DMS 273 (cell line): ENCODE data around the gene UBE2L3.
A peak's percentile ranks its signal among the peaks of the same experiment; 100 is the strongest.
"Not testable (repeated sequence)": the region's sequence is repeated elsewhere in the genome, so short reads cannot be mapped to it uniquely, and the experiment has no call there.

ENCODE experiments used
- DNase-seq: peaks from one replicate; lab custom pipeline; 2025; ENCODE audit not compliant: unreplicated experiment; lab: John Stamatoyannopoulos, UW

The UBE2L3 gene

DNA sequence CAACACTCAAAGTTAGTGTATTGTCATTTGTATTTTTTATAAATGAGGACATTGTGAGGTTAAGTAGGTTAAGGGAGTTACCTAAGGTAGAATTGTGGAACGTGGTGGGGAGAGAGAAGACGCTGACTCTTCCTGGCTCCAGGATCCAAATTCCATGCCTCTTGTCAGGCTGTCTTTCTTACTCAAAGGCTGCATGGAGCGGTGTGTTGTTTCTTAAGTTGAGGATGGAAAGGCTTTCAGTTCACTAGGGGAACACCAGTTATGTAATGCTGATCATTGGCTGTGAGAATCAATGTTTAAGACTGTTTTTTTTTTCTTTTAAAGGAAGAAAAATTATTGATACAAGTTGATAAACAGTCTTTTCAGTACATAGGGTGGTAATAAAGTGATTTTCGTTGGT lies 2.9 kb downstream of the UBE2L3 start:
- DNase-seq, result no peak

DNA sequence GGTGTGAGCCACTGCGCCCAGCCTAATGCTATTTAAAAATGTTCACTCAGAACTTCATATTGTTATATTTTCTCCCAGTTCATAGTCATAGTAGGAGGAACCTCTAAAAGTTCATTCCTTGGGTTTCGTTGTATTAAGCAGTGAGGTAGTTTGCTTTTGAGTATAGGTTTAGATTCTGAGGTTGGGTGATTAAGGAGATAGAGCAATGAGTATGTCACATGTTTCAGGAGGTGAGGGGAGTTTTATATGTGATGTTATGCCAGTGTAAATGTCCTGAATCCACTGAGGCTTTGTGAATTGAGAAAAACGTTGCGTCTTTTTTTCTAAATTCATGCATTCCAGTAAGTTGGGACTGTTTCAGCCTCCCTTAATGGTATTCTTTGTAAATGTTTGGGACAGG lies 4.2 kb downstream of the UBE2L3 start:
- DNase-seq, result no peak

DNA sequence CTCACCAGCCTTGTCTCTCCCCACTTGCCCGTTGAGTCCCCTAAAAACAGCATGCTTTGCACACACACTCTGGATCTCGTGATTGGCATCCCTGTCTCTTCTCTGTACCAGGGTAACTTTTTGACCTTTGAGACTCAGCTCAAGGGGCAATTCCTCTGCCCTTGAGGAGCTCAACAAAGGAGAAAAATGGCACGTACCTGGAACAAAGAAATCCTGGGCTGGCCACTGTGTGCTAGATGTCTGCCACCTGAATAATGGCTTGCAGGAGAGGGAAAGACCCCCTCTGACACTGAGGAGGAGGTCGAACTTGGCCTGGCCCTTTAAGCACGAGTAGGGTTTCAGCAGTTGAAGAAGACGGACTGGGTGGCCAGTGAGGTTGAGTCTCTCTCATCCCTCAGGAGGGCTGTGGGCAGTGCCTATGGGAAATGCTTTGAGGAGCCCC lies 5.8 kb downstream of the UBE2L3 start:
- DNase-seq, result no peak

DNA sequence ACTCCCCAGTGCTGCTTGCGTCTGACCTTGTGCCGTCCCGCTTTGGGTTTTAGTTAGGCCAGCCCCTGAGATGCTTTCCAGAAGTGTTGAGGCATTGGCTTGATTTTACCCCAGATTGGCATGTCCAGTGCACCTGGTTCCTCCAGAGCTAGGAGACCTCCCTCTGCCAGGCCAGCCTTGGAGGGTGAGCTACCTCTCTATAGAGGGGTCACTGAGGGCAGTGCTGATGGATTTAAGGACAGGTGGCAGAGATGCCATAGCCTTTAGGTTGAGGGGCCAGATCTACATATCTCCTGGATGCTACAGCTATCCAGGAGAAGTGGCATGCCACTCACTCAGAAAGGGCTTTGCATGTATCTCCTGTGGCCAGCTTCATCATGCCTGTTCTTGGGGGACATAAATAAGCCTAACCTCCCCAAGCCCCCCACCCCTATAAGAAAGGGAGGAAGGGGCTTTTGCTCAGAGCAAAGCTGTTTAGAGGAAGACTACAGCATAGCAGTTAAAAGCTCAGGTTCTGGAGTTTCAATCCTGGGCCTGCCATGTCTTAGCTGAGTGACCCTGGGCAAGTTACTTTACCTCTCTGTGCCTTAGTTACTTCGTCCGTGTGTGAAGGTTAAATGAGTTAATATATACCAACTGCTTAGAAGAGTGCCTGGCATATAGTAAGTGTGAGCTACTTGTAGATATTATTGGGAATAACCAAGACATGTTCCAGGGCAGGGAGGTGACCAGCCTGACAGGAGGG lies 6.4 kb downstream of the UBE2L3 start:
- DNase-seq, result no peak

DNA sequence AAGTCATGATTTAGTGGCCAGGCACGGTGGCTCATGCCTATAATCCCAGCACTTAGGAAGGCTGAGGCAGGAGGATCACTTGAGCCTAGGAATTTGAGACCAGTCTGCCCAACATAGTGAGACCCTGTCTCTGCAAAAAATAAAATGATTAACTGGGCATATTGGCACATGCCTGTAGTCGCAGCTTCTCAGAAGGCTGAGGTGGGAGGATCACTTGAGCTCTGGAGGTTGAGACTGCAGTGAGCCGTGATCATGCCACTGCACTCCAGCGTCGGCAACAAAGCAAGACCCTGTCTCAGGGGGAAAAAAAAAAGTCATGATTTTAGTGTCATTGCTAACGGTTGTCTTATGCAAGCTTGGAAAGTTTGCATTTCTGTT lies 11.9 kb downstream of the UBE2L3 start:
- no peak for DNase-seq

DNA sequence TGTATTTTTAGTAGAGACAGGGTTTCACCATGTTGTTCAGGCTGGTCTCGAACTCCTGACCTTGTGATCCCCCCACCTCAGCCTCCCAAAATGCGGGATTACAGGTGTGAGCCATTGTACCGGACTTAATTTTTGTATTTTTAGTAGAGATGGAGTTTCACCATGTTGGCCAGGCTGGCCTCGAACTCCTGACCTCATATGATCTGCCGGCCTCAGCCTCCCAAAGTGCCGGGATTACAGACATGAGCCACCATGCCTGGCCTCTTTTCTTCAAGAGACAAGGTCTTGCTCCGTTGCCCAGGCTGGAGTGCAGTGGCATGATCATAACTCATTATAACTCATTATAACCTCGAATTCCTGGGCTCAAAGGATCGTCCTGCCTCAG lies 13.1 kb downstream of the UBE2L3 start:
- DNase-seq, result not testable (repeated sequence)

DNA sequence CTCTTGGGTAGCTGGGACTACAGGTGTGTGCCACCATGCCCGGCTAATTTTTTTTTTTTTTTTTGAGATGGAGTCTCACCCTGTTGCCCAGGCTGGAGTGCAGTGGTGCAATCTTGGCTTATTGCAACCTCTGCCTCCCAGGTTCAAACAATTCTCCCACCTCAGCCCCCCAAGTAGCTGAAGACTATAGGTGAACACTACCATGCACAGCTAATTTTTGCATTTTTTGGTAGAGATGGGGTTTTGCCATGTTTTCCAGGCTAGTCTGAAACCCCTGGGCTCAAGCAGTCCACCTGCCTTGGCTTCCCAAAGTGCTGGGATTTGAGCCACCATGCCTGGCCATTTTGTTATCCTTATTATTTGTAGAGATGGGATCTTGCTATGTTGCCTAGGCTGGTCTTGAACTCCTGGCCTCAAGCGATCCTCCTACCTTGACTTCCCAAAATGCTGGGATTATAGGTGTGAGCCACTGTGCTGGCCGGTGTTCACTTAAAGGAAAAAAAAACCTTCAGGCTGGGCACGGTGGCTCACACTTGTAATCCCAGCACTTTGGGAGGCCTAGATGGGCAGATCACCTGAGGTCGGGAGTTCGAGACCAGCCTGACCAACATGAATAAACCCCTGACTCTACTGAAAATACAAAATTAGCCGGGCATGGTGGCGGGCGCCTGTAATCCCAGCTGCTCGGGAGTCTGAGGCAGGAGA lies 13.6 kb downstream of the UBE2L3 start:
- not testable (repeated sequence) for DNase-seq

DNA sequence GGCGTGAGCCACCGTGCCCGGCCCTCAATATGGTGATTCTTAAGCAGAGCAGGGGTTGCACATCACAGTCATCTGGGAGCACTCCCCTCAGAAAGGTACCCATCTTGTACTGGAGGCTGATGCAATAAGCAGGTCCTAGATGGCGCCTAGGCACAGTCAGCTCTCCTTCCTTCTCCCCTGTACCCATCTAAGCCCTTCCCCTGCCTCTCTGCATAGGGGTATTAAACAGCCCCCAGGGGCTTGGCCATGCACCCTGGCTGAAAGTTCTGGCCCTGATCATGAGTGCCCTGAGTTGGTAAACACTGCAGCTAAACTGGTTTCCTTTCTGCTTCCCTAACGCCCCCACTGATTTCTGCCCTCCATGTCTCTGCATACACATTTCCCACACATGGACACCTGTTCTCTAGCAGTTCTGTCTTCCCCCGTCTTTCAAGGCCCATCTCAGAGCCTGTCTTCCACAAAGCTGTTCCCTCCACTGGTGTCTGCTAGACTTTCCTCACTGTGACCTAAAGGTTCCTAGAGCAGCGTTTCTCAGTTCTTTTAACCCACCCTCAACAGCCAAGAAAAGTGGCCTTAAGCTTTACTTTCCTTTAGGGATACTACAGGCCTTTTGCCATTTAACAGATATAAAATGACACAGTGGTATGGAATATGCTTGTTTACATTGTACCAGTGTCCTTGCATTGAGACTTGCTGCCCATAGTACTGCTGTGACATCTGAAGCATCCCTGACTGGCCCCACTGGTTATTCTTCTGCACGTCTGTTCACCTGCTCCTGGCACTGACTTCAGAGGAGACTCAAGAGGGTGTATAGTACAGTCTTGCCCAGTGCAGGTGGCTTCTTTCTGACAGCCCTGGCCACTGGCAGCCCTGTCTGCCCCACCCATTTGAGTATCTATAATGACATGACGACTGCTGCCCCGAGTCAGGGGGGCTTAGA lies 15.6 kb downstream of the UBE2L3 start:
- DNase-seq, result no peak

DNA sequence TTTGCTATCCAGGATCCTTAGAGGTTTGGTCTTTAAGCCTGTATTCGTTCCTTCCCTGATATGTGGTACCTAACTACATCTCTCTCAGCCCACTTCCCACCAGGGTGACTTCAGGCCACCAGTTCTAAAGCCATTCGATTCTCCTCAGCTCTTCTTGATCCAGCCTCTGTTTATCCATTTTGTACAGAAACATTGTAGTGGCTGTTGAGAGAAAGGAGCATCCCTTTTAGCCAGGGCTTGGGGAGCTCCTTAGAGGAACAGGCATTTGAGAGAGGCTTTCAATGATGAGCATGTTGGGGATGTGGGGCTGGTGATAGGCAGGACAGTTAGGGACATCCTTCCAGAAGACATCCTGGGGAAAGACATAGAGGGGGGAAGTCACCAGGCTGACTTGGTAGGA lies 17.9 kb downstream of the UBE2L3 start:
- no peak for DNase-seq

DNA sequence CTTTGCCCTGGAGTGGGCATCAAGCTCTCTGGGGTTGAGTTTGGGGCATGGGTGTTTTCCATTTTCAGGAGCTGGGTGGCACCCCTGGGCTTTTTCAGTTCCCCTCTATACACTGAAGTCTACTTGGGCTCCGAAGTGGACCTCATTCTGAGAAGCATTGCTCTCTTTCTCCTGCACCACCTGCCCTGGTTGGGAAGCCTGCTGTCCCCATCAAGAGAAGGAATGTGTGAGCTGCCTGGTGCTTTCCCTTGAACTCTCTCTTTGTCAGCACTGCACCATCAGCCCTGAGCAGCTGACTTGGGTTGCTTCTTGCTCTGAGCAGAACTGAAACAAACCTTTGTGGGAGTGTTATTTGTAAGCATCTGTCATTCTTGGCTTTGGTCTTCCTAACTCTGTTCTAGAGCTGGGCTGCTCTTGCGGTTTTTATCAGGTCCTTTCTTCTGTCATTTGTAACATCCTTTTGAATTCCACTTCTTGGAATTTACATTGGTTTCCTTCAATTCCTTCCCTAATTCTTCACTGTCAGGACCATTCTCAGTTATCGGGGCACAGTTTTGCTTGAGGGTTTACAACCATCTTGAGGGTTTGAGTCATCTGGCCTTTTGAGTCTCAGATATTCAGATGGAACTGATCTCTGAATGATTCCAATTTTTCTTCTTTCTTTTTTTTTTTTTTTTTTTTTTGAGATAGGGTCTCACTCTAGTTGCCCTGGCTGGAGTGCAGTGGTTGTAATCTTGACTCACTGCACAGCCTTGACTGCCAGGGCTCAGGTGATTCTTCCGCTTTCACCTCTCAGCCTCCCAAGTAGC lies 20.5 kb downstream of the UBE2L3 start:
- DNase-seq, result peak; percentile 38

DNA sequence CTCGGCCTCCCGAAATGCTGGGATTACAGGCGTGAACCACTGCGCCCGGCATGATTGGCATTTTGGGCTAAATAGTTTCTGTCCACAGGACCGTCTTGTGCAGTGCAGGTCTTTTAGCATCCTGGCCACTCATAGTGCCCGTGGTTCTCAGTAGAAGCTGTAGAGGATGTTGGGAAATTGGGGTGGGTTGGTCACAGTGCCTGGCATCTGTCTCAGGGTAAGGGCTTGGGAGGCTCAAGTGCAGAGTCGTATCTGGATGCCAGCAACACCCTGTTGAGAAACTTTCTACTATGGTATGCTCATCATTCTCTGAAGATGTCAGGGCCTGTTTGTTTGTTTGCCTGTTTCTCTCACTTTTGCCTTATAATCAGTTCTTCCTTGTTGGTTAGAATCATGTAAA lies 21.9 kb downstream of the UBE2L3 start:
- no peak for DNase-seq

DNA sequence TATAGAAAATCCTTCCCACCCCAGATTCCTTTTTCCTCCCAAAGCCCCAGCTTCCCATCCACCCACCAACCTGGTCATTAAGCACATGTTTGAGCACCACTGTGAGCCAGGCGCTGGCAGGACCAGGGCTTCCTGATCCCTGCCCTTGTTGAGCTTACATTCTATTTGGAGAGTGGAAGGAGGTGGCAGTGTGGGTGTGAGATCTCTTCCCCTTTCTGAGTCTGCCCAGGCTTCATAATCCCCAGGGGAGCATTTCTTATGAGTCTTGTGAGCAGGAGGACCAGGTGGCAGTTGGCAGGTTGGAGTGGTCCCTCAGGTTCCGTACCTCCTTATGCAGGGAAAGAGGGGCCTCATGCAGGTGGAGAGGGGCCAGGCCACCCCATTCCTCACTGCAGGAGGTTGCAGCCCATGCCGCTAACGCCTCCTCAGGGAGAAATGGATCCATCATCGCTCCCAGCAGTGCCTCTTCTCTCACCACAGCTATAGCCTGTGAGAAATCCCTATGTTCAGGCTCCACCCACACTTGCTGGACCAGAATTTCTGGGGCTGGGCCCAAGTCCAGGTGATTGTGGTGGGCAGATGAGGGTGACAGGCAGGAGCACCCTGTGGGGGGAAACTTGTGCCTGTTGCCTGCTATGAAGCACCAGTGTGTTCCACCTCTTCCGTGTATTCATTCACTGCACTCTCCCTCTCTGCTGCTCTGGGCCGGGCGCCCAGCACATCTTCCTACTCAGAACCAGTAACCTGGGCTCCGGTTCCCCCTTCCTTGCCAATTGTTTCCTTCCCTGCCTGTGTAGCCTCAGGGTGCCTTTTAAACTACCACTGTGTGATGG lies 23.5 kb downstream of the UBE2L3 start:
- no peak for DNase-seq

DNA sequence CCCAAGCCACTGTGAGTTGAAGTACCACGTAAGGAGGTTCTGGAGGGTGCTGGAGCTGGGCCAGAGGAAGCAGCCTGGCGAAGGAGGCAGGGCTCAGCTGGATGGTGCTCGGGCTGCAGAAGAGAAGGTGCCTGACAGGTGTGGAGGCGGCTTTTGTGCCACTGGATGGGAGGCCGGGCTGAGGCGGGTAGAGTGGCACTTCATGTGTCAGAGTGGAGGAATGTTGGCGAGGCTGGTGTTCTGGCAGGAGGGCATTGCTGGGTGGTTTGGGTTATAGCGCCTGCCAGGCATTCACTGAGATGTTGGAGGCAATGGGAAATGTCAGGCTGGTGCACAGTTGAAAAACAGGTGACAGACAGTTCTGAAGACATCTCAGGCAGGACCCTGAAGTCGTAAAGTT lies 24.2 kb downstream of the UBE2L3 start:
- DNase-seq, result no peak

DNA sequence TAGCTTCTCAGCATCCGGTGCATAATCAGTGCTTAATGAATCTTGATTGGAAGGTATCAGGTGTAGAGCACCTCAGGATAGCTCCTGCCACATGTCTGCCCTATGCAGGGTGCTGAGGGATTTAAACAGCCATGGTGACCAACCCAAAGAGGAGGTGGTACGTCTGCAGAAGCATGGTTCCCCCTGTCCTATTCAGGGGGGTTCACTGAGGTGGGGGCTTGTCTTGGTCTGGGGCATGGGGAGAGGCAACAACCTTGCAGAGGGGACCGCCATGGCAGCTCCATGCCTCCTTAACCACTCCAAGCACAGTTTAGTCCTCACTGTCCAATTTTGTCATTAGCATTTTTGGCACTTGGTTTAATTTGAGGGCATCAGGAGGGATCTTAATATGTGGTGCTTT lies 24.9 kb downstream of the UBE2L3 start:
- DNase-seq, result no peak

DNA sequence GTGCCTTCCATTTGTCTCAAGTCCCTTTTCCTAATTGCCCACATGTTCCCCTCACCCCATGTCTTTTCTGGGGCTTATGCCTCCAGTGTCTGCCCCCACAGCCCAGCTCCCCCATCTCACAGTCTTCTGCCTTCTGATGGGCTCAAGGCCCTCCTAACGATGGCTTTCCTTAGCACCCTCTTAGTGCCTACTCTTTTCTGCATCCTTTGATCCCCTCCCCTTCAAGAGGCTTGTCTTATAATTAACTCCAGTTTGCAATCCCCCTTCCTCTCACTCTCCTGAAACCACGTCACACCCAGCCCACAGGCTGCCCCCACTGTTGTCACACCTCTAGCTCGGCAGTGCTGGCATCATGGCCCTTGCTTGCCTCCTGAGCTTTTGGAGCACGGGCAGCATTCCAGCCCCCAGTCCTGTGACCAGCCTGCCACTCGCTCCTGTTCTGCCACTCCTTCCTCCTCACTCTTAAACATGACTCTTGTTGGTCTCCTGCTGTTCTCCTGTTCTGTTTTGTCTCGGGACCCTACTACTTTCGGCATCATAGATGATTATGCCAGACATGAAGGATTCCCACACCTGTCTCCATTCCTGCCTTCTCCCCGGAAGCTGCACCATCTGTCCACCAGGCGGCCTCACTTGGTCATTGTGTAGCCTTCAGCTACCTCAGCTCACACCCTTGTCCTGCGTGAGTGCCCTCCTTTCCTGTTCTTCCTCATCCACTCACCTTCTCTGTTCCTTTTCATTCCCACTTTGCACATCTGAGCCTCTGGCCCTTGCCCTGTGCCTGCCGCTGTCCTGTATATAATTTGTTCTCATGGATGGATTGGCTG lies 26.1 kb downstream of the UBE2L3 start:
- DNase-seq, result peak; percentile 47

DNA sequence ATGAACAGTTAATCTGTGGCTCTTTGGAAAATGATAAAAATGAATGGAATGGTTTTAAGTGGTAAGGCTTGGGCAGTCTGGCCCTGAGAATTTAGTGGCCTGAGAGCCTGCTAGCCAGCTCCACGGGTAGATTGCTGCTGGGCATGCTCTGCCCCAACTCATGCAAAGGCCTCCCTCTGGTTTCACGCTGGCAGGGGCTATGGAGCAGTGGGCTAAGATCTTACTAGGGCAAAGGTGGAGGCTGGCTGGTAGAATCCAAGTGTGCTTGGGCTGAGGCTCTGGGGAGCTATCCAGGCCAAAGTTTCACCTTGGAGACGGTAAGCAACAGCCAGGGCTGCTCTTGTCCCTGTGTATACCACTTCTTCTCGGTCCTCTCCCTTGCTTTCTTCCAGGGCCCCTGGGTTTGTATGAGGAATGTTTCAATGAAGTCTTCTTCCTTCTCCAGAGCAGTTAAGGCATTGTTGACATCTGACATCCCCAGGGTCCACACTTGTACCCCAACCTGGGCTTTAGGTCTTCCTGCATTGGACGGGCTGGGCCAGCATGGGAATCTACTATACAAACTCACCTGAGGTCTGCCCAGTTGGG lies 27.4 kb downstream of the UBE2L3 start:
- no peak for DNase-seq

DNA sequence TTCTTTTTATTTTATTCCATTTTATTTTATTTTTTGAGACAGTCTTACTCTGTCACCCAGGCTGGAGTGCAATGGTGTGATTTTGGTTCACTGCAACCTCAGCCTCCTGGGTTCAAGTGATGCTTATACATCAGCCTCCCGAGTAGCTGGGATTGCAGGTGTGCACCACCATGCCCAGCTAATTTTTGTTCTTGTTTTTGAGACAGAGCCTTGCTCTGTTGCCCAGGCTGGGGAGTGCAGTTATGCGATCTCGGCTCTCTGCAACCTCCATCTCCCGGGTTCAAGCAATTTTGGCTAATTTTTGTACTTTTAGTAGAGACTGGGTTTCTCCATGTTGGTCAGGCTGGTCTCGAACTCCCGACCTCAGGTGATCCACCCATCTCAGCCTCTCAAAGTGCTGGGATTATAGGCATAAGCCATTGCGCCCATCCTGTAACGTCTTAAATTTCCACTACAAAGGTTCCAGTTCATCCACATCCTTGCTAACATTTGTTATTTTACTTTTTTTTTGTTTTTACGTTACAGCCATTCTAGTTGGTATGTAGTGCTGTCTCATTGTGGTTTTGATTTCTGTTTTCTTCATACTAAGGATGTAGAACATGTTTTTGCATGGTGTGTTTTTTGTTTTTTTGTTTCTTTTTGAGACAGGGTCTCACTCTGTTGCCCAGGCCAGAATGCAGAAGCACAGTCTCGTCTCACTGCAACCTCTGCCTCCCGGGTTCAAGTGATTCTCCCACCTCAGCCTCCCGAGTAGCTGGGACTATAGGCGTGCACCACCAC lies 29.0 kb downstream of the UBE2L3 start:
- DNase-seq, result not testable (repeated sequence)

DNA sequence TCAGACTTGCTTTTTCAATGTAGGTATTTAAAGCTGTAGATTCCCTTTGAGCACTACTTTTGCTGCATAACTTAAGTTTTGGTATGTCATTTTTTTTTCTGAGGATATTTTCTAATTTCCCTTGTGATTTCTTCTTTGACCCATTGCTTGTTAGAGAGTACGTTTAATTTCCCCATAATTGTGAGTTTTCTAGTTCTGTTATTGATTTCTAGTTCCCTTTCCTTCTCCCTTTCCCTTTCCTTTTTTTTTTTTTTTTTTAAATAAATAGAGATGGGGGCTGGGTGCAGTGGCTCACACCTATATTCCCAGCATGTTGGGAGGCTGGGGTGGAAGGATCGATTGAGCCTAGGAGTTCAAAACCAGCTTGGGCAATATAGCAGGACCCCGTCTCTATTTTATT lies 30.8 kb downstream of the UBE2L3 start:
- no peak for DNase-seq
